ENCODE measurements around the gene CYP24A1. TPM values are rescaled to one million over a fixed set of nuclear protein-coding genes. Genes with fewer than 3 reads are reported as not detected.

Gene CYP24A1
- total RNA-seq, 1 donor from 2014 or later: 6.6 TPM

- no peak for DNase-seq (ENCODE audit: low read depth)
These were observed 58.5 kb downstream of the CYP24A1 start for GRCh38 chr20:54115172-54115854.

DNA sequence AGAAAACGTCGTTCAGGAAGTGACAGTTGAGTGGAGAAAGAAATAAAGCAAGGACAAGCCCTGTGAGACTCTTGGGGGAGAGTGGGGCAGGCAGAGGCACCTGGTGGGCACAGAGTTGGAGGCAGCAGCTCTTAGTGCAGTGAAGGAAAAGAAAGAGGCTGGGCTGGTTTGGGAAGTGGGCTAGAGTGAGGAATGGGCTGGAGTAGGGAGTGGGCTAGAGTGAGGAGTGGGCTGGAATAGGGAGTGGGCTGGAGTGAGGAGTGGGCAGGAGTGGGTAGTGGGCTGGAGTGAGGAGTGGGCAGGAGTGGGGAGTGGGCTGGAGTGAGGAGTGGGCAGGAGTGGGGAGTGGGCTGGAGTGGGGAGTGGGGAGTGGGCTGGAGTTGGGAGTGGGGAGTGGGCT, 59.7 kb downstream of the CYP24A1 start:
- DNase-seq (ENCODE audit: low read depth): no peak

- DNase-seq (ENCODE audit: low read depth): peak; percentile 45
These were observed 60.2 kb downstream of the CYP24A1 start for GRCh38 chr20:54113566-54113965.

- DNase-seq (ENCODE audit: low read depth): peak; percentile 72
These were observed 61.4 kb downstream of the CYP24A1 start for GRCh38 chr20:54112221-54112884.

GRCh38 chr20:54111460-54111859, 62.3 kb downstream of the CYP24A1 start:
- DNase-seq (ENCODE audit: low read depth): no peak

DNA sequence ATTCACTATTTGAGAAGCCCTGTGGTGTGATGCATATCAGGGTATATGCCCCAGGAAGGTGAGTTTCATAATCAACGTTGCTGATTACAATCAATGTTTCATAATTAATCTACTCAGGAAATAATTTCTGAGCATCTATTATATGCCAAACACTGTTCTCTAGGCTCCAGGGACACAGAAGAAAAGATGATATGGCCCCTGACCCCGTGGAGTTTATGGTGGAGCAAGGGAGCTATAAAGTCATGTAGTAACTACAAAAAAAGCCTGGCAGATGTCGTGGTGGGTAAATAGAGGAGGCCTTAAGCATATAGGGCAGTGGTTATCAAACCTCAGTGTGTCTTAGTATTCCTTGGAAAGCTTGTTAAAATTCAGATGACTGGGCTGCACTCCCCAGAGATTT, 63.3 kb downstream of the CYP24A1 start:
- no peak for DNase-seq (ENCODE audit: low read depth)

DNA sequence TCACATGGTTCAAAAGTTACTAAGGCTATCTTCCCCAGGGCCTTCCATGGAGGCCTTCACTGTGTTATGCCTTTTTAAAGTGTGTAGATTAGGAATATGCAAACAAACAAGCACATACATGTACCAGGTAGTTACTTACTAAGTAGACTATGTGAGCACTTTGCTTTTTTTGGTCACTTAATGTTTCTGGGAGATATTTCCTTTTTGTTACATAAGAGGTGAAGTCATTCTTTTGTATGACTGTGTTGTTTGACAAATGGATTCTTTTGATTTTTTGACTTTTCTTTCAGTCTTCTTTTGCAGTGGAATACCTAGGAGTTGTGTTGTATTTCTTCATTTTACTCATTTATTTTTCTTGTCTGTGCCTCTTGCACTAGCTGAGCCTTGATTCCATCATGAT, 63.7 kb downstream of the CYP24A1 start:
- no peak for DNase-seq (ENCODE audit: low read depth)

DNA sequence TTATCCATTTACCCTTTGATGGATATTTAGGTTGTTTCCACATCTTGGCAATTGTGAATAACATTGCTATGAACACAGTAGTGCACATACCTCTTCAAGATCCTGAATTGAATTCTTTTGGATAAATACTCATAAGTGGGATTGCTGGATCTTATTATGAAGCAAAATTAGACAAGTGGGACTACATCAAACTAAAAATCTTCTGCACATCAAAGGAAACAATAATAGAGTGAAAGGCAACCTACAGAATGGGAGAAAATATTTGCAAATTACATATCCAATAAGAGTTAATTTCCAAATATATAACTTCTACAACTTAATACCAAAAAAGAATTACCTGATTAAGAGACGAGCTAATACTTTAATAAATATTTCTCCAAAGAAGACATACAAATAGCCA, 65.0 kb downstream of the CYP24A1 start:
- DNase-seq (ENCODE audit: low read depth): no peak

GRCh38 chr20:54108326-54108642, 65.5 kb downstream of the CYP24A1 start:
- no peak for DNase-seq (ENCODE audit: low read depth)

- peak; percentile 69 for DNase-seq (ENCODE audit: low read depth)
These were observed 66.0 kb downstream of the CYP24A1 start for GRCh38 chr20:54107600-54108325.

DNA sequence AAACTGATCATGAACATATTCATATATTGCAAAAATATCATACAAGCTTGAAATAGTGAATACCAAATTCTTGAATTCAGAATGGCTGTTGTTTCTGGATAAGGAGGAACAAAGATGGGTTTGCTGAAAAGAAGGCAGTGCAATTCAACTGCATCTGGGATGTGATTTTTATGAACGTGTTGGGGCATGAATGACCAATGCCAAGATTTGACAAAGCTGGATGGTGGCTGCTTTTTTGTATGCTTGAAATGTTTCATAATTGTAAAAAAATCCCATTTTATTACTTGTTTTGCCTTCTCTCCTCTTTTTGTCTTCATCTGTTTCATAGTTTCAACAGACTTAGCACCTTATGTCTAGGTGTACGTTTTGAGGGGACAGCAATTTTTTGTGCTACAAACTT, 66.6 kb downstream of the CYP24A1 start:
- DNase-seq (ENCODE audit: low read depth): no peak

DNA sequence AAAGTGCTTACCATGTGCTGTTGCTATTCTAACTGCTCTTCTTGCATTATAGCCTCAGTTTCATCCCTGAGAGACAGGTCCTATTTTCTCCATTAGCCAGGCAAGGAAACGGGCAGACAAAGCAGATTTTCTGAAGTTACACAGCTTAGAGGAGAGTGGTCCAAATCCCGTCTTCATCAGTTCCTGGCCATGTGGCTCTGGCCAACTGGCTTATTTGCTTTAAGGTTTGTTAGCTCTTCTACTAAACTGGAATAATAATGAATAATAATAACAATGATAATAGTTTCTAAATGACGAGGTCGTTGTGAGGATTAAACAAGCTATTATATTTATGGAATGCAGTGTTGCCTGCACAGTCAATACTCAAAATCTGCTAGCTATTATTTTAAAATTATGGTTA, 67.6 kb downstream of the CYP24A1 start:
- DNase-seq (ENCODE audit: low read depth): no peak

DNA sequence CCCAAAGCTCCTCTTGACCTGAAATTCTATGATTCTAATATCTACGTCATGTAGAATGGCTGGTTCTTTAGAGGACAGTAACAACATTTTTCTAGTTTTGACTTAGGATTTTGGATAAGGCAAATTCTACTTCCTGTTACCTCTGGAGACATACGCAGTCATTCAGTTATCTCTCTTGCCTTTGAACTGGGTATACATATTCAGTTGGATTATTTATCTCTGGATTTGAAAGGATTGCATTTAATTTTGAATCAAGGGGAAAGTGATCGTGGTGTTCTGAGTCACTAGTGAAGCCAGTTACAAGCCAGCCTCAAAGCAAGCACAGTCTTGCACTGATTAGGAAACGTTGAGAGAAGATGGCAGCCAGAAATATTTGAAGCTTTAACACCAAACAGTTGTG, 68.1 kb downstream of the CYP24A1 start:
- DNase-seq (ENCODE audit: low read depth): no peak

GRCh38 chr20:54104781-54105180, 69.0 kb downstream of the CYP24A1 start:
- DNase-seq (ENCODE audit: low read depth): no peak

GRCh38 chr20:54103762-54104600, 69.8 kb downstream of the CYP24A1 start:
- DNase-seq (ENCODE audit: low read depth): peak; percentile 73

Other genes starting within 250 kb of the CYP24A1 start
- 0.10 and 0.17 TPM in 2 replicates for gene BCAS1, start 103.4 kb downstream of the CYP24A1 start, total RNA-seq
- gene PFDN4, start 34.1 kb upstream of the CYP24A1 start, total RNA-seq: 82.6 and 223 TPM in 2 replicates